NOMO-1 treated with DMSO at 0.1 percent for 48 hours (cell line): Measurements from ENCODE around the gene NSL1.
"Not testable (repeated sequence)": the region's sequence is repeated elsewhere in the genome, so short reads cannot be mapped to it uniquely, and the experiment has no call there.

ENCODE experiments used
- DNase-seq: peaks from one replicate; lab custom pipeline; 2025; ENCODE audit not compliant: unreplicated experiment; lab: John Stamatoyannopoulos, UW

Gene NSL1, protein sequence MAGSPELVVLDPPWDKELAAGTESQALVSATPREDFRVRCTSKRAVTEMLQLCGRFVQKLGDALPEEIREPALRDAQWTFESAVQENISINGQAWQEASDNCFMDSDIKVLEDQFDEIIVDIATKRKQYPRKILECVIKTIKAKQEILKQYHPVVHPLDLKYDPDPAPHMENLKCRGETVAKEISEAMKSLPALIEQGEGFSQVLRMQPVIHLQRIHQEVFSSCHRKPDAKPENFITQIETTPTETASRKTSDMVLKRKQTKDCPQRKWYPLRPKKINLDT

DNA sequence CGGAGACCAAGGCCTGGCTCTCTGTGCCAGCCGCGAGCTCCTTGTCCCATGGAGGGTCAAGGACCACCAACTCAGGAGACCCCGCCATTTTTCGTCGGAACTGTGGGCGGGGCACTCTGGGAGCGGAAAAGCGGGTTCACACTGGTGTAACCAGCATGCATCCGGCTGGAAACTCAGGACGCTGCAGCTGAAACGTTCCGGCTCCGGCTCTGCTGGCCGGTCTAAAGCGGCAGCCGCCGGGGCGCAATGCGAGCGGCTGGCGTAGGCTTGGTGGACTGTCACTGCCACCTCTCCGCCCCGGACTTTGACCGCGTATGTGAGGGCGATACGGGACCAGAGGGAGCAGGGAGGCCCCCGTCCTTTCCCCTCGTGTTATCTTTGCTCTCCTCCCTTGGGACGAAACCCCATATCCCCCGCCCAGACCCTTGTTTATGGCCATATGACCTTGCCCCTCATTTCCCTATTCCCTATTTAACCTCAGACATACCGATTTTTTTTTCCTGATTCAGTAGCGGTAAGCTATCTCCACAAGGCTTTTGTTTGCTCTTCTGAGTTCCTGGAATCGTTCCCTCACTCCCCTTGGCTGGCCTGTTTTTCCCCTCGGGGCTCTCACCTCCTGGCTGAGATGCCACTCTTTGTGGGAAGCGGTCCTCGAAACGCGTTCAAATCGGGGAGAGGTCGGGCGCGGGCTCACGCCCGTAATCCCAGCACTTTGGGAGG is at the start of gene NSL1, which contains the start of gene TATDN3:
Gene NSL1, minus strand, starts transcription at position 102 of the 720 bp plus-strand sequence. Its CDS starts 14 bp downstream, at position 88.
Gene TATDN3, plus strand, starts transcription at position 219 of the 720 bp plus-strand sequence. Its CDS starts 28 bp downstream, at position 247.
- DNase-seq: peak; percentile 77

DNA sequence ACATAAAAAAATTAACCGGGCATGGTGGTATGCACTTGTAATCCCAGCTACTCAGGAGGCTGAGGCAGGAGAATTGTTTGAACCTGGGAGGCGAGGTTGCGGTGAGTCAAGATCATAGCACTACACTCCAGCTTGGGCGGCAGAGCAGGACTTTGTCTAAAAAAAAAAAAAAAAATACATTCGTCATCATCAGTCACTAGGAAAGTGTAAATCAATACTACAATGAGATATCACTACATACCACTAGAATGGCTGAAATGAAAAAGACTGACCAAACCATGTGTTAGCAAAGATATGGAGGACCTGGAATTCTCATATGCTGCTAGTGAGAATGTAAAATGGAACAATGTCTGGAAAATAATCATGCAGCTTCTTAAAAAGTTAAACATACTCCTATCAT is 46.6 kb upstream of the NSL1 start:
- DNase-seq: no peak

DNA sequence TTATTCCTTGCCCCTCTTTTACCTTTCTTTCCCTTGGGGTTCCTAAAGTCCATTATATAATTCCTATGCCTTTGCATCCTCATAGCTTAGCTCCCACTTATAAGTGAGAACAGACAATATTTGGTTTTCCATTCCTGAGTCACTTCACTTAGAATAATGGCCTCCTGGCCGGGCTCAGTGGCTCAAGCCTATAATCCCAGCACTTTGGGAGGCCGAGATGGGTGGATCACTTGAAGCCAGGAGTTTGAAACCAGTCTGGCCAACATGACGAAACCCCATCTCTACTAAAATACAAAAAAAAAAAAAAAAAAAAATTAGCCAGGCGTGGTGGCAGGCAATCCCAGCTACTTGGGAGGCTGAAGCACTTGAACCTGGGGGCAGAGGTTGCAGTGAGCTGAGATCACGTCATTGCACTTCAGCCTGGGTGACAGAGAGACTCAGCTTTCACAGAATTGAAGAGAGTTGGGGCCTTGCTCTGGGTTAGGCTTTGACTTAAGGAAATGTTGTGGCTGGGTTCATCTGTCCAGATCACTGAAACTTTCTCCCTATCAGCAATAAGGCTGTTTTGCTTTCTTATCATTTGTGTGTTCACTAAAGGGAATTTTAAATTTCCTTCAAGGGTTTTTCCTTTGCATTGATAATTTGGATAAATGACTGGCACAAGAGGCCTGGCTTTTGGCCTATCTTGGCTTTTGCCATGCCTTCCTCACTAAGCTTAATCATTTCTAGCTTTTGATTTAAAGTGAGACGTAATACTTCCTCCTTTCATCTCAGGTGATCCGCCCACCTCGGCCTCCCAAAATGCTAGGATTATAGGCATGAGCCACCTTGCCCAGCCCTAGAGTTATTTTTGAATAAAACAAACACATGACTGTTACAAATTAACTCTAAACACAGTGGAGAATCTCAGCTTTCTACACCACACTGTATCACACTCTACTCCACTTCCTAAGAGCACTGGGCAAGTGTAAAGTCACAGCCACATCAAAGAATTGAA is 41.9 kb upstream of the NSL1 start:
- not testable (repeated sequence) for DNase-seq

DNA sequence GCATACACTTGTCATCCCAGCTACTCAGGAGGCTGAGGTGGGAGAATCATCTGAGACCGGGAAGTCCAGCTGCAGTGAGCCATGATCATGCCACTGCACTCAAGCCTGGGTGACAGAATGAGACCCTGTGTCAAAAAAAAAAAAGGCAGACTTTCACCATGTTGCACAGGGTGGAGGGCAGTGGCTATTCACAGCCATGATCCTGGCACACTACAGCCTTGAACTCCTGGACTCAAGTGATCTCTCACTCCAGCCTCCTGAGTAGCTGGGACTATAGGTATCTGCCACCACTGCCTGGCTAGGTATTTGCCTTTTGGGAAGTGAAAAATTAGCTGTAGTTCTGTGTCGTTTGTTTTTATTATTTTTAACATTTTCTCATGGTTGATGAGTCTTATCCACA is 36.8 kb upstream of the NSL1 start:
- no peak for DNase-seq

DNA sequence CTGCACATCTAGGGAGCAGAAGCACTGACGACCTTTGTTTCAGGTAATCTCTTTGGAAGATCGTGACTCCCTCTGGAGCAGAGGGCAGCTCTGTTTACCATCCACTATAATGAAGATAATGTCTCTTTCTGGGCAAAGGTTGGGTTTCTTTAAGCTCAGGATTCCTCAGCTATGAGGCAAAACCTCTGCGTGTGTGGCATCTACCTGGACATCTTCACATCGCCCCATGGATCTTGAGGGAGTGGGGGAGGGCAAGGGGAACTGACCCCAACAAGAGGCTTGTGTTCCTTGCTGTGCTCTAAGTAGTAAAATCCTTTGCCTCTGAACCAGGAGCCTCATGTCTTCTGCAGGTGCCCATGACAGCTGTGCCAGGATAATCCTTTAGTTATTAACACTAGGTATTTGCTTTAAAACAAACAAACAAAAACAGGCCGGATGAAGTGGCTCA is 36.3 kb upstream of the NSL1 start:
- DNase-seq: no peak

DNA sequence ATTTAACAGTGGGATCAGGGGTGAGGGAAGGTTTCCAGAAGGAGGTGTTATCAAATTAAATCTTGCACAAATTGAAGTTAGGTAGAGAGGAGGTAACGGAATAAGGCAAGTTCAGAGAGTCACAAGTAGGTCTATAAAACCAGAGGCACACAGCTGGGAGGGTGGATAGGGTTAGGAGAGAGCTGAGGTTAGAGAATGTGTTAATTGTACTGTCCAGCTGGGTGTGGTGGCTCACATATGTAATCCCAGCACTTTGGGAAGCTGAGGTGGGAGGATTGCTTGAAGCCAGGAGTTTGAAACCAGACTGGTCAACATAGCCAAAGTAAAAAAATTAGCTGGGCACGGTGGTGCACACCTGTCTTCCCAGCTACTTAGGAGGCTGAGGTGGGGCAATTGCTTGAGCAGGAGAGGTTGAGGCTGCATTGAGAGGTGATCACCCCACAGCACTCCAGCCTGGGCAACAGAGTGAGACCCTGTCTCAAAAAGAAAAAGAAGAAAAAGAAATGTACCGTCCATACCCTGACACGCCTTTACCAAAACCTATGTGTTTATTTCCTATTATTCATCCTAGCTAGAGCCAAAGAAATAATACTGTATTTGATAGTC is 35.7 kb upstream of the NSL1 start:
- DNase-seq: no peak

DNA sequence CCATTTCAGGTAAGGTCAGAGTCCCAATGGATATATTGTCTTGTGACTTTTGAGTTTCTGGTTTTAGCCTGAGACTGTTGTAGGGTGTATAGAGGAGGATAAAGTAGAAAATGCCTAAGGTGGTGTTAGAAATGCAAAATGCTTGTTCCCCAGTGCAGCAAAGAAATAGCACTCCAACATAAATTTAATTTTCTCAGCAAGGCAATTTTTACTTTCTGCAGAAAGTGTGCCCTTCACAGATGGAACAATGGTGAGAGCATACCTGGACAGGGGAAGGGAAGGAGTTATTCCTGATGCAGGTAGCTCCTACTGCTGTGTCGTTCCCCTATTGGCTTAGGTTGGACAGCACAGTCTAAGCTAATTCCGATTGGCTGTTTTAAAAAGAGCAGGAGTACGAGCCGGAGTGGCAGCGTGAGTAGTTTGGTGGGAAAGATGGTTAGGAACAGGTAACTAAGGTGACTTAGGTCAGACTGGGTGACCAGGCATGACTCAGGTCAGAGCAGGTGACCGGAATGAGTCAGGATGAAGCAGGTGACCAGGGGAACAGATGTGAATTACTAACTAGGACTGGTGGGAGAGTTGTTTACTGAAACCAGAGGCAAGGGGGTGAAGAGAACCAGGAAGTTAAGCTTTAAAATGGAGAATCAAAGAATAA is 34.3 kb upstream of the NSL1 start:
- no peak for DNase-seq

DNA sequence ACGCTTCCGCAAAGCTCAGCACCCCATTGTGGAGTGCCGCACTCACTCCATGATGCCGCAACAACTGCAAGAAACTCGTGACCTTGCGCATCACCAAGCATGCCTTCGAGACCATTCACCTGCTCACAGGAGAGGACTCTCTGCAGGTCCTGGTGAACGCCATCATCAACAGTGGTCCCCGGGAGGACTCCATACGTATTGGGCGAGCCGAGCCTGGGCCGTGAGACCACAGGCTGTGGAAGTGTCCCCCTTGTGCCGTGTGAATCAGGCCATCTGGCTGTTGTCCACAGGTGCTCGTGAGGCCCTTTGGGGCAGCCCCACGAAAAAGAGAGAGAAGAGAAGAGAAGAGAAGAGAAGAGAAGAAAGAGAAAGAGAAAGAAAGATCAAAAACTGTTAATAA is 32.6 kb upstream of the NSL1 start:
- no peak for DNase-seq

DNA sequence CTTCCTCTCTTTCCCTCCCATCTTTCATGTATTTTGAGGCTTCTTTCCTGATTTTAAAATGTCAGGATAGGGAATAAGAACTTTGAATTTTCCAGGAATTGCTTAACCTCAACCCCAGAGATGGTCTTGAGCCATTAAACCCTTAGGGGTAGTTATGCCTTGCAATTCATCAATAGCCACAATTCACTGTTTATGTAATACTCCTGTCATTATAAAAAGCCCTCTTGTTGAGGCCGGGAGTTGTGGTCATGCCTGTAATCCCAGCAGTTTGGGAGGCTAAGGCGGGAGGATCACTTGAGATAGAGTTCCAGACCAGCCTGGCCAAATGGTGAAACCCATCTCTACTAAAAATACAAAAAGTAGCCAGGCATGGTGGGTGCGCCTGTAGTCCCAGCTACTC is 31.4 kb upstream of the NSL1 start:
- DNase-seq: no peak

DNA sequence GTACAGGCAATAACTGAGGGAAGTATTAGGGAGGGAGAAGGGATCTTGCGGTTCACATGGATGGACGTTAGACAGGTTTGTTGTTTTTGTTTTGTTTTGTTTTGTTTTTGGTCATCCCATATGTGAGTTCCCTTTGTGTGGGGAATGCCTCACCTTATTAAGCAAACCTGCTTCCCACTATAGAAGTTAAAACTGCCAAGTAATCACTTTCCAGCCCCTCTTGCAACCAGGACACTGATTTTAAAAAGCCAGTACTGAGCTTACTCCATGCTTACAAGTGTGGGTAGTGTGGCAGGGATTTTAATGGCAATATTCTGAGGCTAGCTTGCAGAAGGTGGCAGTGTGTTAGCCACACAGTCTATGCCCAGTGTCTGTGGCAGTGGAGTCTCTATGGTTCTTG is 29.4 kb upstream of the NSL1 start:
- DNase-seq: no peak

DNA sequence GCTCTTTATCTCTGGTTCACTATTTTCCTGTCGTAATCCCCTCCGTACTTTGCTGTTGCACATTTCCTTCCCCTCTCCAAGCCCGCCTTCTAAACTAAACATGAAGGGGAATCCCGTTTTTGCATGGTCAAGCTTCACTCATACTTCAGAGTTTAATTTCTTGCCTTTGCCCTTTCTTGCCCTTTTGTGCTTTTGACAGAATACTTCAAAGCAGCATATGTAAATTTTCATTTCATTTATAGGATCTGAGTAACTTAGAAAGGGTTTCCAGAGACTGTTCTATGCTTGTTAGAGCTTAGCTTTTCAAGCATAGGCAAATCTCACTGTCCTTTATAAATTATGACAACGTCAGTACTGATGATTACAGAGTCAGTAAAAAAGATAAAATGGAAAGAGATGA is 28.1 kb upstream of the NSL1 start:
- DNase-seq: peak; percentile 44

DNA sequence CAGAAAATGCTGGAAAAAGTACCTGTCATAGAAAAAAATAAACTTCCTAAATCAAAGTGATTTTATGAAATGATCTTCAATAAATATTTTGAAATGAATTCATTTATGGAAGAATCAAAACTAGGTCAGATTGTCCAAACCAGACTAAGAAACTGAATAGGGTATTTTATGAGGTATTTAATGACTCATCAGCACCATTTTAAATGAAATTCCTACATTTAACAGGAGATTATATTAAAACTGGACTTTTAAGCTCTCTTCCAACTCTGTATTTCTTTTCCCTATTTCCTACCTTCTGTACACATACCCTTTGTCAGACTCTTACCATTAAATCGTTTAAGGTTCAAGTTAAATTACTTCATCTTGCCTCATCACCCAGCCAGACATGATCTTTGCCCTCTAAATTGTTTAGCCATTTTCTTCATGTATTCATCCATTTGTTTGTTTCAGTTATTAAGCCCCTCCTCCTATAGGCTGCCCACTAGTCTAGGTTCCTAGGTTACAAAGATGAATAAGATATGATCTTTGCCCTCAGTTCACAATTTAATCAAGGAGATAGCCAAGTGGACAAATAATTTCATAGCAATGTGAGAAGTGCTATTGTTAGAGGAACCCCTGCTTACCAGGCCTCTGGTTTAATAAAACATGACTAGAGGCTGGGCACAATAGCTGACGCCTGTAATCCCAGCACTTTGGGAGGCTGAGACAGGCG is 25.1 kb upstream of the NSL1 start:
- DNase-seq: no peak

DNA sequence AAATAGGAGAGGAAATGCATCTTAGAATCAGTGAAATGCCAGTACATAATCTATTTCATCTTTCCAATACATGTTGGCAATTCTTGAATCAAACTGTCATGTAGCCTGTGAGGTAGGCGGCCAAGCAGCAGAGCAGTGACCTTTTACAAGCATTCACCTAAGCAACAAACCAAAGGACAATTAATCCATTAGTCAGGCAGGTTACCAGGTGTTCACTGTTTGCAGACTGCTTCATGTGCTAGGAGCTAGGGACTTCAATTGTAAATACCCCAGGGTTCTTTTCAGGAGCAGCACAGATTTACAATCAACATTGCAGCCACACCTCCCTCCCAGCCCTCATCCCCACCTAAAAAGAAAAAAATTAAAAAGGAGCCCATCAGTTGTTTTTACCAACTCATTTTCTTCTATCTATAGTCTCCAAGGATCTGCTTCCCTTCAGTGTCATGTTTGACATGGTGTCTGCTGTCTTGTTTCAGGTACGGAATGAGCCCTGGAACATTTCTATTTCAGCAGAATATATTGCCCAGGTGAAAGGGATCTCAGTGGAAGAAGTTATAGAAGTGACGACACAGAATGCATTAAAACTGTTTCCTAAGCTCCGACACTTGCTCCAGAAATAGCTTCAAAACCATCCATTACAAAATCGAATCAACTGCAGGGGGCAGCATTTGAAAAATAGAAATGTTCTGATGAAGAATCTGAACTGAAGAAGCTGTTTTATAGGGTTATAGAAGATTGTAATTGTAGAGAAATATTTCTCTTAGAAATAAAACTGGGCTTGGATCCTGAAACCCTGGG is 23.2 kb upstream of the NSL1 start:
- peak; percentile 12 for DNase-seq

DNA sequence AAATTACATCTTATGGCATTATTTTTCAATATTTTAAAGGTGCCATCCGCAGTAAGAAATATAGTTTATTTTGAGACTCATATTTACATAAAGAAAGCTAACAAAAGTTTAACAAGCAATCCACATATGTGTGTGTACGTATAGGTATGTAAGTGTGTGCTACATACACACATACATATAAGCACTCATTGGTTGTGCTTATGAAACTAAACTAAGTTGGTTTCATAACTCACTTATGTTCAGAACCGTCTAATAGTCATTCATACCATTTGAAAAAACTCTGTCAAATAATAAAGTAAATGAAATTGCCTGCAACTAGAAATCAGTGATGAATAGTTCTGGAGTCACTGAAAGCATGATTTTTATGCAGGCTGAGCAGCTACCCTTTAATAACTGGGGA is 14.2 kb upstream of the NSL1 start:
- DNase-seq: no peak

DNA sequence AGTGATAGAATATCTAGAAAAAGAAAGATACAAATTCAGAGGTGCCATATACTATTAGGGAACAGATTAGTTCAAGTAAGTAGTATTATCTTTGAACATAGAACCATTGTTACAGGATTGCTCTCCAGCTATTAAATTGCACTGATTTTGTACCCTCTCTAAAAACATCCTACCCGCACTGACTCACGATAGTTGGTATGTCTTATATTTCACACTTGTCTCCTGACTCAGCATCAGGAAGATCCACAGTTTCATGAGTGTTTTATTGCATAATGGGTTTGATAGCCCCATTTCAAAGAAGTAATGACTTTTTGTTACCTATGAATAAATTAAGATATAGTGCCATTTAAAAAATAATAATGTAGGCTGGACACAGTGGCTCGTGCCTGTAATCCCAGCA is 6.1 kb upstream of the NSL1 start:
- no peak for DNase-seq

DNA sequence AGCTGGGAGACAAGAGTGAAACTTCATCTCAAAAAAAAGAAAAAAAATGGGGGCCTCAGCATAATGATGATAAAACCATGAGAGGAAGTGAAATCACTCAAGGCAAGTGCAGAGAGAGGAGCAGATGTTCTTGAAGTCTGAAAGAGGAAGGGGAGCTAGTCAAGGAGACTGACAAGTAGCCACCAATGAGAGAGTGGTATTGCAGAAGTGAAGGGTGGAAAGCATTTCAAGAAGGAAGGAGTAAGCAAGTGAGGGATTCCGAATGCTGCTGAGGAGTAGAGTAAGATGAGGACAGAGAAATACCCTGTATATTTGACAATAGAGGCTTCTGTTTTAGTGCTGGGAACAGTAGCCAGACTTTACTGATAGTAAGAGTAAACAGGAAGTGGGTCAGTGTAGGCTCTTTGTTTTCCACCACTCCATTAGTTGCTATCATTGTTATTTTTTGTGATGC is 3.0 kb upstream of the NSL1 start:
- peak; percentile 99 for DNase-seq

DNA sequence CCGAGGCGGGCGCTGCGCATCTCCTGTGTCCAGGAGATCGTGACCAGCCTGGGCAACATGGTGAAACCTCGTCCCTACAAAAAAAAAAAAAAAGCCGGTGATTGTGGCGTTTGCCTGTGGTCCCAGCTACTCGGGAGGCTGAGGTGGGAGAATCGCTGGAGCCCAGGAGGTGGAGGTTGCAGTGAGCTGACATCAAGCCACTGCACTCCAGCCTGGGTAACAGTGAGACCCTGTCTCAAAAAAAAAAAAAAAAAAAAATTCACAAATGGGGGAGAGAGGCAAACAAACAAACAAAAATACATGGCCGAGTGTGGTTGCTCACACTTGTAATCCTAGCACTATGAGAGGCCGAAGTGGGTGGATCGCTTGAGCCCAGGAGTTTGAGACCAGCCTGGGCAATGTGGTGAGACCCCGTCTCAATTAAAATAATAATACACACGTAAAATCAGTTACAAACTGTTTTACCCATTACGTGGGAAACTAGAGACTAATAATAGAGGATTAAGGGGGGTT is 875 bp upstream of the NSL1 start:
- DNase-seq: no peak

DNA sequence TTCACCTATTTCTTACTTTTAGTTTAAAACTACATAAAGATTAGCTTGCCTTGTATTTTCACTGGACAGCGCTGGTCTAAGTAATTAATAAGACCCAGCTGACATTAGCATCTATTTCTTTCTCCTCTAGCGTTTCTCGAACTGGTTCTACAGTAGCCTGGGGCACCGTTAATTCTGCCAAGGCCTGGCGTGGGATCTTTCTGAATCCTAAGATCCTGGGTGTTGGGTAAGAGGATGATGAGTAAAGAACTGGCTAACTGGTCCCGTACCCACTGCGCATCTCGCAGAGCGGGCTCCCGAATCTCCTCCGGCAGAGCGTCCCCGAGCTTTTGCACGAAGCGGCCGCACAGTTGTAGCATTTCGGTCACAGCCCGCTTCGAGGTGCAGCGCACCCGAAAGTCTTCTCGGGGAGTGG is 309 bp downstream of the NSL1 start:
- peak; percentile 47 for DNase-seq

DNA sequence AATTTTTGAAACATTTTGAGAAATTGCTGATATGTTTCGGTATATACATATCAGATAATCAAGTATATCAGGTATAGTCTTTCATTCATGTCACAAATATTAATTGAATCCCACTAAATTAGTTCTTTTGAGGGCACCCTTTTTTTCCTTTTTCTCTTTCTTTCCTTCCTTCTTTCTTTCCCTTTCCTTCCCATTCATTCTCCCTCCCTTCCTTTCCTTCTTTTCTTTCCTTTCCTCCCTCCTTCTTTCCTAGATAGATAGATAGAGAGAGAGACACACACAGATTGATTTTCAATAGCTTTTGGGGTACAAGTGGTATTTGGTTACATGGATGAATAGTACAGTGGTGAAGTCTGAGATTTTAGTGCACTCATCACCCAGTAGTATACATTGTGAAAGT is 5.7 kb downstream of the NSL1 start:
- DNase-seq: no peak
